K562 (cell line): ENCODE data around the gene RNASE7. TPM values are rescaled to one million over a fixed set of nuclear protein-coding genes. Genes with fewer than 3 reads are reported as not detected.

Source experiments
- ATAC-seq: fragments of 200-7000 bp; cut with Tn5 transposase; 3 replicates; pipeline ENCODE4 v1.9.1; 2020; ENCODE audit warnings: moderate library complexity
- BruUV-seq: library from RNA; stranded (reverse); fragments of 400-500 nt; replicated peaks from 2 replicates; lab custom pipeline; 2021; lab: Mats Ljungman, UMichigan
- CTCF ChIA-PET: fragments of 300-600 bp; formaldehyde crosslinking; extraction: SDS; loops from one replicate; lab custom pipeline; 2021; ENCODE audit warnings: low intra/inter-chr PET ratio; lab: Yijun Ruan, JAX
- POLR2A ChIA-PET: fragments of 300-600, 350-650 bp; sonication (Branson Sonifier 250); formaldehyde crosslinking; extraction: SDS; loops from one replicate; lab custom pipeline; 2021; ENCODE audit warnings: antibody characterized with exemption, inconsistent platforms; lab: Yijun Ruan, JAX
- DNase-seq, 4 experiments: peaks; one replicate each; pipeline versions ENCODE4 v3.0.0 to v3.0.0-alpha.2; 2011 to 2018; ENCODE audit warnings: low spot score in 3 of 4, mixed read lengths in 3 of 4; ENCODE audit errors: extremely low read depth in 1 of 4
- FAIRE-seq: peaks from 2 replicates; lab custom pipeline; 2011; peaks lifted over from hg19 to GRCh38; lab: Jason Lieb, UNC
- H2AFZ ChIP-seq: 2 replicates; pipeline ENCODE4 v1.6.0; 2011; ENCODE audit warnings: low read depth, low read length, control low read depth, inconsistent platforms
- H3K27ac ChIP-seq: fragments of 200-600 bp; 3 replicates; pipeline ENCODE4 v1.8.0; 2011; ENCODE audit warnings: low read depth, mild to moderate bottlenecking, control low read depth, inconsistent platforms, low read length, moderate library complexity, mixed read lengths; ENCODE audit errors: extremely low read depth
- H3K27me3 ChIP-seq, 2 experiments: fragments of 300-600 bp in 1 of 2; 2 replicates in 1 of 2; 3 replicates in 1 of 2; pipeline versions ENCODE4 v1.6.0 to v1.8.0; 2011; ENCODE audit warnings: inconsistent platforms in 2 of 2, low read length in 2 of 2, mild to moderate bottlenecking in 1 of 2, mixed read lengths in 1 of 2, moderate library complexity in 1 of 2; ENCODE audit not compliant: control insufficient read depth in 2 of 2, insufficient read depth in 2 of 2
- H3K36me3 ChIP-seq: fragments of 300-600 bp; 3 replicates; pipeline ENCODE4 v1.8.0; 2011; ENCODE audit warnings: mild to moderate bottlenecking, low read length, inconsistent platforms; ENCODE audit not compliant: control insufficient read depth, insufficient read depth
- H3K4me1 ChIP-seq, 2 experiments: fragments of 200-600 bp in 1 of 2; replicated peaks in 1 of 2; 2 replicates in 1 of 2; 3 replicates in 1 of 2; pipeline versions ENCODE4 v1.5.1 to v1.8.0; 2011; ENCODE audit warnings: inconsistent platforms in 2 of 2, low read length in 2 of 2, mild to moderate bottlenecking in 1 of 2, mixed read lengths in 1 of 2, moderate library complexity in 1 of 2; ENCODE audit not compliant: control insufficient read depth in 2 of 2, insufficient read depth in 2 of 2
- H3K4me2 ChIP-seq: 2 replicates; pipeline ENCODE4 v1.6.1; 2011; ENCODE audit warnings: low read length, control low read depth, inconsistent platforms, mixed read lengths; ENCODE audit not compliant: insufficient read depth
- H3K4me3 ChIP-seq: fragments of 200-600 bp; sonication (generic), shearing (Covaris generic); 2 replicates; pipeline ENCODE4 v1.5.1; 2016; ENCODE audit warnings: control low read depth, inconsistent platforms
- H3K79me2 ChIP-seq: fragments of 200-600 bp; 3 replicates; pipeline ENCODE4 v1.8.0; 2011; ENCODE audit warnings: low read length, inconsistent platforms; ENCODE audit not compliant: control insufficient read depth, insufficient read depth
- H3K9ac ChIP-seq, 2 experiments: 2 replicates each; pipeline versions ENCODE4 v1.6.0 to v1.6.1; 2011; ENCODE audit warnings: low read depth in 2 of 2, low read length in 2 of 2, control low read depth in 1 of 2, inconsistent platforms in 1 of 2, mild to moderate bottlenecking in 1 of 2, mixed read lengths in 1 of 2; ENCODE audit not compliant: insufficient read depth in 1 of 2
- H3K9me1 ChIP-seq: one replicate; pipeline ENCODE4 v1.6.0; 2011; ENCODE audit warnings: inconsistent platforms, mild to moderate bottlenecking, low read length, moderate library complexity; ENCODE audit not compliant: control insufficient read depth, insufficient read depth
- H3K9me3 ChIP-seq: replicated peaks from 2 replicates; pipeline ENCODE4 v1.5.1; 2011; ENCODE audit warnings: low read depth, low read length, inconsistent platforms; ENCODE audit not compliant: control insufficient read depth, insufficient read depth
- H4K20me1 ChIP-seq: replicated peaks from 2 replicates; pipeline ENCODE4 v1.6.1; 2011; ENCODE audit warnings: low read length, inconsistent platforms, mixed read lengths; ENCODE audit not compliant: control insufficient read depth, insufficient read depth
- BCOR ChIP-seq: fragments of 450-650 bp; IDR thresholded peaks from 2 replicates; pipeline ENCODE4 v1.6.1; 2016
- MAFG ChIP-seq: fragments of 450-650 bp; conservative IDR thresholded peaks from 2 replicates; pipeline ENCODE4 v1.6.1; 2016; ENCODE audit warnings: missing genetic modification characterization, missing compliant biosample characterization
- MEF2A ChIP-seq: IDR thresholded peaks from 2 replicates; pipeline ENCODE4 v1.6.1; 2011; ENCODE audit warnings: low read depth, mild to moderate bottlenecking, low read length, moderate library complexity; ENCODE audit not compliant: control insufficient read depth
- SRSF3 ChIP-seq: fragments of 200-400 bp; formaldehyde crosslinking; IDR thresholded peaks from 2 replicates; pipeline ENCODE4 v1.6.1; 2016; ENCODE audit warnings: mild to moderate bottlenecking, low read length, moderate library complexity; ENCODE audit not compliant: insufficient read depth
- ZNF316 ChIP-seq: fragments of 450-650 bp; IDR thresholded peaks from 2 replicates; pipeline ENCODE4 v1.6.1; 2016
- ZNF512 ChIP-seq: IDR thresholded peaks from 2 replicates; pipeline ENCODE4 v1.6.1; 2016; ENCODE audit warnings: missing genetic modification characterization, missing compliant biosample characterization
- ZNF780A ChIP-seq: fragments of 250-450 bp; sonication (Bioruptor Pico); IDR thresholded peaks from 2 replicates; pipeline ENCODE4 v1.5.0; 2021; ENCODE audit warnings: mild to moderate bottlenecking
- WGBS: fragments of 100-300 bp; shearing (Covaris generic); methylation state at CpG from one replicate; pipeline ENCODE4 v1.1.6; 2016; ENCODE audit warnings: low coverage, mixed read lengths; ENCODE audit not compliant: insufficient coverage; ENCODE audit errors: missing lambda C conversion rate; 5-methylcytosine and 5-hydroxymethylcytosine counted together
- in situ Hi-C: fragments of 300-500 bp; cut with MboI; formaldehyde crosslinking; loops from 4 replicates; pipeline ENCODE4 v1.15.0; 2018; ENCODE audit warnings: inconsistent platforms, mixed read lengths
- intact Hi-C: fragments of 100-400 bp; cut with micrococcal nuclease; formaldehyde crosslinking; loops from 2 replicates; pipeline ENCODE4 v1.14.2; 2022
- polyA plus RNA-seq, 8 experiments: library from polyadenylated mRNA; depleted of rRNA in 4 of 8; stranded (reverse) in 5 of 8; unstranded in 3 of 8; fragments of >200 nt; fragmentation: Nextera tagmentation in 2 of 8; fragmentation: Illumina TruSeq in 1 of 8; extraction: Ambion mirVana in 2 of 8; extraction: Trizol in 1 of 8; gene quantifications; 2 replicates each; pipeline versions ENCODE4 v1.2.1 to v1.2.3, GENCODE V29; 2011 to 2014; ENCODE audit warnings: inconsistent platforms in 1 of 8, missing spikeins in 1 of 8
- total RNA-seq, 7 experiments: library from RNA; depleted of rRNA in 6 of 7; stranded (reverse); fragments of >200 nt in 6 of 7; fragmentation: Illumina TruSeq in 2 of 7; extraction: Trizol in 2 of 7; gene quantifications; 2 replicates each; pipeline versions ENCODE4 v1.2.1 to v1.2.3, GENCODE V29; 2011 to 2021; ENCODE audit warnings: low replicate concordance in 1 of 7
- TF ChIP-seq, protein P1 (sequence below): fragments of 200-800 bp; sonication (Bioruptor generic); IDR thresholded peaks from 2 replicates; pipeline ENCODE4 v1.6.1; 2017; ENCODE audit warnings: missing genetic modification characterization, missing compliant biosample characterization
- TF ChIP-seq, protein P2 (sequence below): sonication (generic); formaldehyde crosslinking; IDR thresholded peaks from 2 replicates; pipeline ENCODE4 v1.8.0; 2023; ENCODE audit warnings: missing genetic modification reagents, mild to moderate bottlenecking, borderline replicate concordance

The RNASE7 gene
- total and polyA plus RNA-seq, 9 of the 15 experiments (the other 6 are each of a cell fraction or from before 2014, with no cell fraction given), result not detected

GRCh38 chr14:21026988-21027315 lies 15.2 kb upstream of the RNASE7 start (continued):
- TF ChIP-seq, protein P1, sequence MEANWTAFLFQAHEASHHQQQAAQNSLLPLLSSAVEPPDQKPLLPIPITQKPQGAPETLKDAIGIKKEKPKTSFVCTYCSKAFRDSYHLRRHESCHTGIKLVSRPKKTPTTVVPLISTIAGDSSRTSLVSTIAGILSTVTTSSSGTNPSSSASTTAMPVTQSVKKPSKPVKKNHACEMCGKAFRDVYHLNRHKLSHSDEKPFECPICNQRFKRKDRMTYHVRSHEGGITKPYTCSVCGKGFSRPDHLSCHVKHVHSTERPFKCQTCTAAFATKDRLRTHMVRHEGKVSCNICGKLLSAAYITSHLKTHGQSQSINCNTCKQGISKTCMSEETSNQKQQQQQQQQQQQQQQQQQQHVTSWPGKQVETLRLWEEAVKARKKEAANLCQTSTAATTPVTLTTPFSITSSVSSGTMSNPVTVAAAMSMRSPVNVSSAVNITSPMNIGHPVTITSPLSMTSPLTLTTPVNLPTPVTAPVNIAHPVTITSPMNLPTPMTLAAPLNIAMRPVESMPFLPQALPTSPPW (CRISPR knock-in tag), result peak; percentile 39; the same call in 1 of the 2 replicates
- TF ChIP-seq MEF2A (peak; percentile 63), SRSF3 (no peak), MAFG (tag) (peak; percentile 33; the same call in 1 of the 2 replicates)

- DNase-seq (no peak), FAIRE-seq (no peak), ATAC-seq (no peak)
- no peaks in the 10 kb centered on the region for H3K27me3 ChIP-seq
- 88% methylated on average over 1 of the region's 5 CpGs for WGBS
- no peak for TF ChIP-seq ZNF512 (tag)
- no peak for TF ChIP-seq ZNF316
- no peak for TF ChIP-seq ZNF780A (CRISPR knock-in tag)
- TF ChIP-seq BCOR, result no peak
- TF ChIP-seq, protein P2, sequence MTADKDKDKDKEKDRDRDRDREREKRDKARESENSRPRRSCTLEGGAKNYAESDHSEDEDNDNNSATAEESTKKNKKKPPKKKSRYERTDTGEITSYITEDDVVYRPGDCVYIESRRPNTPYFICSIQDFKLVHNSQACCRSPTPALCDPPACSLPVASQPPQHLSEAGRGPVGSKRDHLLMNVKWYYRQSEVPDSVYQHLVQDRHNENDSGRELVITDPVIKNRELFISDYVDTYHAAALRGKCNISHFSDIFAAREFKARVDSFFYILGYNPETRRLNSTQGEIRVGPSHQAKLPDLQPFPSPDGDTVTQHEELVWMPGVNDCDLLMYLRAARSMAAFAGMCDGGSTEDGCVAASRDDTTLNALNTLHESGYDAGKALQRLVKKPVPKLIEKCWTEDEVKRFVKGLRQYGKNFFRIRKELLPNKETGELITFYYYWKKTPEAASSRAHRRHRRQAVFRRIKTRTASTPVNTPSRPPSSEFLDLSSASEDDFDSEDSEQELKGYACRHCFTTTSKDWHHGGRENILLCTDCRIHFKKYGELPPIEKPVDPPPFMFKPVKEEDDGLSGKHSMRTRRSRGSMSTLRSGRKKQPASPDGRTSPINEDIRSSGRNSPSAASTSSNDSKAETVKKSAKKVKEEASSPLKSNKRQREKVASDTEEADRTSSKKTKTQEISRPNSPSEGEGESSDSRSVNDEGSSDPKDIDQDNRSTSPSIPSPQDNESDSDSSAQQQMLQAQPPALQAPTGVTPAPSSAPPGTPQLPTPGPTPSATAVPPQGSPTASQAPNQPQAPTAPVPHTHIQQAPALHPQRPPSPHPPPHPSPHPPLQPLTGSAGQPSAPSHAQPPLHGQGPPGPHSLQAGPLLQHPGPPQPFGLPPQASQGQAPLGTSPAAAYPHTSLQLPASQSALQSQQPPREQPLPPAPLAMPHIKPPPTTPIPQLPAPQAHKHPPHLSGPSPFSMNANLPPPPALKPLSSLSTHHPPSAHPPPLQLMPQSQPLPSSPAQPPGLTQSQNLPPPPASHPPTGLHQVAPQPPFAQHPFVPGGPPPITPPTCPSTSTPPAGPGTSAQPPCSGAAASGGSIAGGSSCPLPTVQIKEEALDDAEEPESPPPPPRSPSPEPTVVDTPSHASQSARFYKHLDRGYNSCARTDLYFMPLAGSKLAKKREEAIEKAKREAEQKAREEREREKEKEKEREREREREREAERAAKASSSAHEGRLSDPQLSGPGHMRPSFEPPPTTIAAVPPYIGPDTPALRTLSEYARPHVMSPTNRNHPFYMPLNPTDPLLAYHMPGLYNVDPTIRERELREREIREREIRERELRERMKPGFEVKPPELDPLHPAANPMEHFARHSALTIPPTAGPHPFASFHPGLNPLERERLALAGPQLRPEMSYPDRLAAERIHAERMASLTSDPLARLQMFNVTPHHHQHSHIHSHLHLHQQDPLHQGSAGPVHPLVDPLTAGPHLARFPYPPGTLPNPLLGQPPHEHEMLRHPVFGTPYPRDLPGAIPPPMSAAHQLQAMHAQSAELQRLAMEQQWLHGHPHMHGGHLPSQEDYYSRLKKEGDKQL, result no peak
- H3K36me3 ChIP-seq, result no peaks in the 10 kb centered on the region
- no peak within 1 kb of the TSS for H2AFZ ChIP-seq
- ChIA-PET POLR2A (no interaction called here), CTCF (no interaction called here)
- H3K9me1 ChIP-seq, result peaks cover 2% of the 10 kb centered on the region
- no peak within 1 kb of the TSS for H3K27ac ChIP-seq
- no peak within 1 kb of the TSS for H3K4me2 ChIP-seq
- in situ Hi-C loops, result no loop called here
- no peaks in the 10 kb centered on the region for H3K79me2 ChIP-seq
- intact Hi-C loops, result no loop called here
- BruUV-seq, result no TSS peak
- H3K9ac ChIP-seq, result no peak within 1 kb of the TSS
- H4K20me1 ChIP-seq, result no peaks in the 10 kb centered on the region
- H3K4me1 ChIP-seq, result peaks cover 20 to 27% of the 10 kb centered on the region in 2 experiments
- H3K4me3 ChIP-seq, result no peak within 1 kb of the TSS
- H3K9me3 ChIP-seq, result no peaks in the 10 kb centered on the region
Observed at GRCh38 chr14:21029917-21030316, 12.2 kb upstream of the RNASE7 start, which contains the start of gene TPPP2. TPPP2 (plus strand) TSS chr14:21030217; CDS start chr14:21030582, 365 bp downstream.
